Fibroblast of the aortic adventitia (primary cell): ENCODE data around the gene SEMA4C. TPM values are rescaled to one million over a fixed set of nuclear protein-coding genes. Genes with fewer than 3 reads are reported as not detected.
"Not testable (repeated sequence)": the region's sequence is repeated elsewhere in the genome, so short reads cannot be mapped to it uniquely, and the experiment has no call there.

Experiments used
- DNase-seq: peaks from one replicate; pipeline ENCODE4 v3.0.0-alpha.2; 2010; ENCODE audit warnings: low read depth
- H3K4me3 ChIP-seq: 2 replicates; pipeline ENCODE4 v1.5.1; 2011; ENCODE audit warnings: low read depth, mild to moderate bottlenecking, control low read depth, low read length, moderate library complexity
- total RNA-seq: library from RNA; depleted of rRNA; stranded (reverse); fragments of >200 nt; gene quantifications from 2 replicates; pipeline ENCODE4 v1.2.3, GENCODE V29; 2012; ENCODE audit warnings: low replicate concordance
- TF ChIP-seq, protein P1 (sequence below): IDR thresholded peaks from 2 replicates; pipeline ENCODE4 v1.5.1; 2011; ENCODE audit warnings: mild to moderate bottlenecking, low read length, control low read depth, inconsistent platforms; ENCODE audit not compliant: insufficient read depth

The SEMA4C gene
- total RNA-seq, 1 donor, result 15.4 TPM

GRCh38 chr2:96891591-96892333 lies 21.9 kb upstream of the SEMA4C start:
- TF ChIP-seq, protein P1, sequence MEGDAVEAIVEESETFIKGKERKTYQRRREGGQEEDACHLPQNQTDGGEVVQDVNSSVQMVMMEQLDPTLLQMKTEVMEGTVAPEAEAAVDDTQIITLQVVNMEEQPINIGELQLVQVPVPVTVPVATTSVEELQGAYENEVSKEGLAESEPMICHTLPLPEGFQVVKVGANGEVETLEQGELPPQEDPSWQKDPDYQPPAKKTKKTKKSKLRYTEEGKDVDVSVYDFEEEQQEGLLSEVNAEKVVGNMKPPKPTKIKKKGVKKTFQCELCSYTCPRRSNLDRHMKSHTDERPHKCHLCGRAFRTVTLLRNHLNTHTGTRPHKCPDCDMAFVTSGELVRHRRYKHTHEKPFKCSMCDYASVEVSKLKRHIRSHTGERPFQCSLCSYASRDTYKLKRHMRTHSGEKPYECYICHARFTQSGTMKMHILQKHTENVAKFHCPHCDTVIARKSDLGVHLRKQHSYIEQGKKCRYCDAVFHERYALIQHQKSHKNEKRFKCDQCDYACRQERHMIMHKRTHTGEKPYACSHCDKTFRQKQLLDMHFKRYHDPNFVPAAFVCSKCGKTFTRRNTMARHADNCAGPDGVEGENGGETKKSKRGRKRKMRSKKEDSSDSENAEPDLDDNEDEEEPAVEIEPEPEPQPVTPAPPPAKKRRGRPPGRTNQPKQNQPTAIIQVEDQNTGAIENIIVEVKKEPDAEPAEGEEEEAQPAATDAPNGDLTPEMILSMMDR, result no peak
- DNase-seq, result no peak
- H3K4me3 ChIP-seq, result no peak overlapping the region

- no peak for DNase-seq
- no peak overlapping the region for H3K4me3 ChIP-seq
- TF ChIP-seq, protein P1, result no peak
Observed at GRCh38 chr2:96890726-96891385, 21.0 kb upstream of the SEMA4C start.

DNA sequence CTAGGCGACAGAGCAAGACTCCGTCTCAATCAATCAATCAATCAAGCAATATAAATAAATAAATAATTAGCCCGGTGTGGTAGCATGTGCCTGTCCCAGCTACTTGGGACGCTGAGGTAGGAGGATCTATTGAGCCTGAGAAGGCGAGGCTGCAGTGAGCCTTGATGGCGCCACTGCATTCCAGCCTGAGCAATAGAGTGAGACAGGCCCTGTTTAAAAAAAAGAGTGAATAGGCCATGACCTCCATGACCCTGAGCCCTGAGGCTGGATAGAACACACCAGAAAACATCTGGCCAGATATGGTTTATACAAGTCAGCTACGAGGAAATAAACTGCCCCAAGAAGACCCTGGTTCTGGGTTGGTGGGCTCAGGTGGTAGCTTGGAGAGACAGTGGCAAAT lies 20.4 kb upstream of the SEMA4C start:
- TF ChIP-seq, protein P1, result no peak
- H3K4me3 ChIP-seq, result no peak overlapping the region
- no peak for DNase-seq

DNA sequence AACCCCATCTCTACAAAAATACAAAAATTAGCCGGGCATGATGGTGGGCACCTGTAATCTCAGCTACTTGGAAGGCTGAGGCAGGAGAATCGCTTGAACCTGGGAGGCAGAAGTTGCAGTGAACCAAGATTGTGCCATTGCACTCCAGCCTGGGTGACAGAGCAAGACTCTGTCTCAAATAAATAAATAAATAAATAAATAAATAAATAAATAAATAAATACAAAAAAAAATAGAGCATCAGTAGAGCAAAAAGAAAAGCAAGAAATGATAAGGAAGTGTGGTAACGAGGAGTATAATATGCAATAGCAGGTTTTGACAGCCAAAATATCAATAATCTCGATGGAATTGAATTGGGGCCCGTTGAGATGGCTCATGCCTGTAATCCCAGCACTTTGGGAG lies 19.6 kb upstream of the SEMA4C start:
- H3K4me3 ChIP-seq, DNase-seq: not testable (repeated sequence)

- DNase-seq, result no peak
- TF ChIP-seq, protein P1, result no peak
Observed at GRCh38 chr2:96888072-96889011, 18.5 kb upstream of the SEMA4C start.

DNA sequence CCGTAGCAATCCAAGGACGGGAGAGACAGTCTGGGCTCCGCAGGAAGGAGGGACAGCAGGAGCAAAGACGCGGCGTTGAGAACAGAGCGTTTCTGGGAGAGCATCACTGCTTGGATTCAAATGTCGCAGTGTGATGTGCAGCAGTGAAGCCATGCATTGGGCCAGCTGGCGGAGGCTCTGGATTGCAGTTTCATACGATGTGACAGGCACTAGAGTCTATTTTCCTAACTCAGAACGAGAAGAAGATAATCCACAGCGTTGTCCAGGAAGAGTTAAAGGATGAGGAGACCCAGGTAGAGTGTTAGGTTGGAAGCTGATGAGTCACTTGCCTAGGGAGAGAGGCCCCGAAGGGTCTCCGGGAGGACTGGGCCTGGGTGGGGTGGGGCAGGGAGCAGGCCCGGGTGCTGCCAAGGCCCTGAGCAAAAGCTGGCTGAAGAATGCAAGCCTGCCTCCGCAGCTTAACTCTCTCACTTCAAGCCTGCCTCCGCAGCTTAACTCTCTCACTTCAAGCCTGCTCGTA lies 17.7 kb upstream of the SEMA4C start:
- no peak overlapping the region for H3K4me3 ChIP-seq
- peak; percentile 47 for DNase-seq
- TF ChIP-seq, protein P1, result no peak

More at GRCh38 chr2:96888072-96889011, 18.5 kb upstream of the SEMA4C start:
- no peak overlapping the region for H3K4me3 ChIP-seq
